22Rv1 (cell line): ENCODE results near the gene TMEM33.

Experiments used
- ZFX ChIP-seq: fragments of 450-650 bp; IDR thresholded peaks from 2 replicates; pipeline ENCODE4 v1.6.1; 2017; ENCODE audit warnings: antibody characterized with exemption, borderline replicate concordance
- TF ChIP-seq, protein P1 (sequence below): fragments of 450-650 bp; IDR thresholded peaks from 2 replicates; pipeline ENCODE4 v1.5.1; 2017; ENCODE audit warnings: mild to moderate bottlenecking

DNA sequence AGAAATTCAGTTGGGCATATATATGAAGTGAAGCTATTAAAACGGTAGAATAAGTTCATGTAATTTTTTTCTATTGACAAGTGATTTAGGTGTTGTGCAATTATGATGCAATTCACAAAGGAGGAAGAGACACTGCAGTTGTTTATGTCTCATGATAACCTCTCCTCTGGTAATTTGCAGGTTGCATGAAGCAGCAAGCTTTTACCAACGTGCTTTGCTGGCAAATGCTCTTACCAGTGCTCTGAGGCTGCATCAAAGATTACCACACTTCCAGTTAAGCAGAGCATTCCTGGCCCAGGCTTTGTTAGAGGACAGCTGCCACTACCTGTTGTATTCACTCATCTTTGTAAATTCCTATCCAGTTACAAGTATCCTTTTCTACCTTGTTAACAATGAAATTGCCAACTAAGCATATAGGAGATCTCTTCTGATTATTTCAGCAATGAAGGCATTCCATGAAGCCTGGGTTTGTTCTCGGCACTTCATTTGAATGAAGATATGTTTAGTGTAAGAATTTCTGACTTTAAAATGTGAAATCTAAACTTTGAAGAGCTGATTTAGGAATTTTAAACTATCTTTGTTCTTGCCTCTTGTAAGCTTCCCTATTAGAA, 3.9 kb downstream of the TMEM33 start:
- TF ChIP-seq, protein P1, sequence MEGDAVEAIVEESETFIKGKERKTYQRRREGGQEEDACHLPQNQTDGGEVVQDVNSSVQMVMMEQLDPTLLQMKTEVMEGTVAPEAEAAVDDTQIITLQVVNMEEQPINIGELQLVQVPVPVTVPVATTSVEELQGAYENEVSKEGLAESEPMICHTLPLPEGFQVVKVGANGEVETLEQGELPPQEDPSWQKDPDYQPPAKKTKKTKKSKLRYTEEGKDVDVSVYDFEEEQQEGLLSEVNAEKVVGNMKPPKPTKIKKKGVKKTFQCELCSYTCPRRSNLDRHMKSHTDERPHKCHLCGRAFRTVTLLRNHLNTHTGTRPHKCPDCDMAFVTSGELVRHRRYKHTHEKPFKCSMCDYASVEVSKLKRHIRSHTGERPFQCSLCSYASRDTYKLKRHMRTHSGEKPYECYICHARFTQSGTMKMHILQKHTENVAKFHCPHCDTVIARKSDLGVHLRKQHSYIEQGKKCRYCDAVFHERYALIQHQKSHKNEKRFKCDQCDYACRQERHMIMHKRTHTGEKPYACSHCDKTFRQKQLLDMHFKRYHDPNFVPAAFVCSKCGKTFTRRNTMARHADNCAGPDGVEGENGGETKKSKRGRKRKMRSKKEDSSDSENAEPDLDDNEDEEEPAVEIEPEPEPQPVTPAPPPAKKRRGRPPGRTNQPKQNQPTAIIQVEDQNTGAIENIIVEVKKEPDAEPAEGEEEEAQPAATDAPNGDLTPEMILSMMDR = no peak
- TF ChIP-seq ZFX = no peak
